Activated T-helper 2 cell treated with anti-CD3 and anti-CD28 coated beads, Interferon-gamma antibody, Interleukin-2, Interleukin-4, amounts not matched to agents 10 μg/mL and 5 μg/mL and 100 μg/mL, durations not matched to agents 14 hours and 24 hours and 36 hours (primary cell): ENCODE measurements around the gene ZNF280B. TPM values are rescaled to one million over a fixed set of nuclear protein-coding genes. Genes with fewer than 3 reads are reported as not detected.
"Not testable (repeated sequence)": the region's sequence is repeated elsewhere in the genome, so short reads cannot be mapped to it uniquely, and the experiment has no call there.

Source experiments
- DNase-seq: peaks from one replicate; pipeline ENCODE4 v3.0.0; 2021; ENCODE audit warnings: low spot score
- H3K27ac Mint-ChIP-seq: one replicate; pipeline ENCODE4 v1.8.0; 2021; ENCODE audit warnings: mixed read lengths
- H3K27me3 Mint-ChIP-seq: one replicate; pipeline ENCODE4 v1.8.0; 2021; ENCODE audit warnings: low read depth, mixed read lengths
- H3K36me3 Mint-ChIP-seq: one replicate; pipeline ENCODE4 v1.8.0; 2021; ENCODE audit warnings: low read depth, mixed read lengths
- H3K4me1 Mint-ChIP-seq: one replicate; pipeline ENCODE4 v1.8.0; 2021; ENCODE audit warnings: low read depth, mixed read lengths
- H3K4me3 Mint-ChIP-seq: one replicate; pipeline ENCODE4 v1.8.0; 2021; ENCODE audit warnings: low read depth, mild to moderate bottlenecking, moderate library complexity, mixed read lengths
- H3K9me3 Mint-ChIP-seq: one replicate; pipeline ENCODE4 v1.8.0; 2021; ENCODE audit warnings: mixed read lengths
- intact Hi-C: fragments of 100-400 bp; cut with micrococcal nuclease; formaldehyde crosslinking; loops from one replicate; pipeline ENCODE4 v1.15.1; 2023
- total RNA-seq: library from RNA; stranded (reverse); gene quantifications from 2 replicates; pipeline ENCODE4 v1.2.3, GENCODE V29; 2022

The ZNF280B gene
- total RNA-seq, 1 donor from 2014 or later: 3.7 TPM

GRCh38 chr22:22547692-22548300 is 39.3 kb upstream of the ZNF280B start:
- intact Hi-C loops: no loop called here
- Mint-ChIP-seq H3K27ac (no peak overlapping the region), H3K4me1 (peaks cover 1% of the 10 kb centered on the region), H3K4me3 (no peak overlapping the region), H3K27me3 (peaks cover 6% of the 10 kb centered on the region), H3K36me3 (no peaks in the 10 kb centered on the region), H3K9me3 (no peaks in the 10 kb centered on the region)
- DNase-seq: no peak

DNA sequence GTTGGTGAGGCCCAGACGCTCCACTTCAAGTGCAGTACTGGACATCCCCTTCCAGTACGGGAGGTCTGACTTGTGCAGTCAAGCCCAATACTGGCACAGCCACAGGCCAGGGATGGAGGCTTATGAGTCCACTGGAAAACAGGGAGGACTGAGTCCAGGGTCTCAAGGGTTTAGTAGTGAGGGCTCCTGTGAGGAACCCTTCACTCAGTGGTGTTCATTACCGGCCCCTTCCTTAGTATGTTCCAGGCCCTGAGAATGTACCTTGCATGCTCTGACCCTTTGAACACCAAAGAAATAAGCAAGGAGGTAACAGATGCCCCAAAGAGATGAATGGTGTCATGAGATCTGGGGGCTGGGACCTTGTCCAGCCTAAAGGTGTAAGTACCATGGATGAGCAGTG is 38.7 kb upstream of the ZNF280B start:
- Mint-ChIP-seq H3K36me3 (no peaks in the 10 kb centered on the region), H3K4me1 (no peaks in the 10 kb centered on the region), H3K27me3 (peaks cover 4% of the 10 kb centered on the region), H3K27ac (no peak overlapping the region), H3K4me3 (no peak overlapping the region), H3K9me3 (no peaks in the 10 kb centered on the region)
- DNase-seq: no peak
- intact Hi-C loops: no loop called here

- Mint-ChIP-seq H3K4me3 (no peak overlapping the region), H3K27me3 (peaks cover 4% of the 10 kb centered on the region), H3K27ac (no peak overlapping the region), H3K4me1 (no peaks in the 10 kb centered on the region), H3K36me3 (no peaks in the 10 kb centered on the region), H3K9me3 (no peaks in the 10 kb centered on the region)
- no peak for DNase-seq
- intact Hi-C loops: no loop called here
Observed at GRCh38 chr22:22546490-22546889, 37.9 kb upstream of the ZNF280B start.

- no peaks in the 10 kb centered on the region for H3K36me3 Mint-ChIP-seq
- H3K27me3 Mint-ChIP-seq: peaks cover 4% of the 10 kb centered on the region
- no peak overlapping the region for H3K27ac Mint-ChIP-seq
- no peak overlapping the region for H3K4me3 Mint-ChIP-seq
- intact Hi-C loops: no loop called here
- no peaks in the 10 kb centered on the region for H3K4me1 Mint-ChIP-seq
- H3K9me3 Mint-ChIP-seq: no peaks in the 10 kb centered on the region
- no peak for DNase-seq
Observed at GRCh38 chr22:22545084-22545483, 36.5 kb upstream of the ZNF280B start.

DNA sequence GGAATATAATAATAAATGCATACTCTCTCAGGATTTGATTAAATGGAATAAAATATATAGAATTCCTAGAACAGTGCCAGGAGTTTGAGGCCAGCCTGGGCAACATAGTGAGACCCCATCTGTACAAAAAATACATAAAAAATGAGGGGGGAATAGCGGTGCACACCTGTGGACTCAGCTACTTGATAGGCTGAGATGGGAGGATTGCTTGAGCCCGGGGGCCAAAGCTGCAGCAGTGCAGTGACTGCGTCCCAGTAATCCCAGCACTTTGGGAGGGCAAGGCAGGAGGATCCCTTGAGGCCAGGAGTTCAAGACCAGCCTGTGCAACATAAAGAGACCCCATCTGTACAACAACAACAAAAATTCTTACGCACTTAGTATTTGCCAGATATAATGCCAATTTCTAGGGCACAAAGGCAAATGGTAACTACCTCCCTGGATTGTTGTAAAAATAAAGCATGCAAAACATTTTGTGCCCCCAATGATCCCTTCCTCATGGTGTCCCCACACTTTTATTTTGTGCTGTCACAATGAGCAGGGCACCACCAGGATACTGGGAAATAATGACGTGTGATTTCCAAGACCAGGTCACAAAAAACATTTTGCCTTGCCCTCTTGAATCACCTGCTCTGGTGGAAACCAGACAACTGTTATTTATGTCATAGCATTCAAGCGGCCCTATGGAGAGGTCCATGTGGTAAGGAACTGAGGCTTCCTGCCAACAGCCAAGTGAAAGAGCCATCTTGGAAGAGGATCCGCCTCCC is 29.9 kb upstream of the ZNF280B start:
- Mint-ChIP-seq H3K9me3 (no peaks in the 10 kb centered on the region), H3K4me3 (no peak overlapping the region), H3K27me3 (no peaks in the 10 kb centered on the region)

GRCh38 chr22:22536916-22537315 is 28.4 kb upstream of the ZNF280B start:
- Mint-ChIP-seq H3K27ac (no peak overlapping the region), H3K4me1 (no peaks in the 10 kb centered on the region), H3K36me3 (no peaks in the 10 kb centered on the region), H3K27me3 (no peaks in the 10 kb centered on the region), H3K9me3 (no peaks in the 10 kb centered on the region), H3K4me3 (no peak overlapping the region)
- DNase-seq: no peak
- intact Hi-C loops: no loop called here

More for the DNA sequence above, 29.9 kb upstream of the ZNF280B start:
- Mint-ChIP-seq H3K4me1 (no peaks in the 10 kb centered on the region), H3K36me3 (no peaks in the 10 kb centered on the region), H3K27ac (no peak overlapping the region)
- intact Hi-C loops: no loop called here
- DNase-seq: no peak

GRCh38 chr22:22536515-22536914 is 28.0 kb upstream of the ZNF280B start:
- no peak for DNase-seq
- Mint-ChIP-seq H3K27me3 (no peaks in the 10 kb centered on the region), H3K4me1 (no peaks in the 10 kb centered on the region), H3K4me3 (no peak overlapping the region), H3K9me3 (no peaks in the 10 kb centered on the region), H3K36me3 (no peaks in the 10 kb centered on the region), H3K27ac (no peak overlapping the region)
- intact Hi-C loops: no loop called here

GRCh38 chr22:22535662-22536061 is 27.1 kb upstream of the ZNF280B start:
- Mint-ChIP-seq H3K36me3 (no peaks in the 10 kb centered on the region), H3K27me3 (no peaks in the 10 kb centered on the region), H3K4me1 (no peaks in the 10 kb centered on the region), H3K27ac (no peak overlapping the region), H3K9me3 (no peaks in the 10 kb centered on the region), H3K4me3 (no peak overlapping the region)
- intact Hi-C loops: no loop called here
- DNase-seq: no peak

DNA sequence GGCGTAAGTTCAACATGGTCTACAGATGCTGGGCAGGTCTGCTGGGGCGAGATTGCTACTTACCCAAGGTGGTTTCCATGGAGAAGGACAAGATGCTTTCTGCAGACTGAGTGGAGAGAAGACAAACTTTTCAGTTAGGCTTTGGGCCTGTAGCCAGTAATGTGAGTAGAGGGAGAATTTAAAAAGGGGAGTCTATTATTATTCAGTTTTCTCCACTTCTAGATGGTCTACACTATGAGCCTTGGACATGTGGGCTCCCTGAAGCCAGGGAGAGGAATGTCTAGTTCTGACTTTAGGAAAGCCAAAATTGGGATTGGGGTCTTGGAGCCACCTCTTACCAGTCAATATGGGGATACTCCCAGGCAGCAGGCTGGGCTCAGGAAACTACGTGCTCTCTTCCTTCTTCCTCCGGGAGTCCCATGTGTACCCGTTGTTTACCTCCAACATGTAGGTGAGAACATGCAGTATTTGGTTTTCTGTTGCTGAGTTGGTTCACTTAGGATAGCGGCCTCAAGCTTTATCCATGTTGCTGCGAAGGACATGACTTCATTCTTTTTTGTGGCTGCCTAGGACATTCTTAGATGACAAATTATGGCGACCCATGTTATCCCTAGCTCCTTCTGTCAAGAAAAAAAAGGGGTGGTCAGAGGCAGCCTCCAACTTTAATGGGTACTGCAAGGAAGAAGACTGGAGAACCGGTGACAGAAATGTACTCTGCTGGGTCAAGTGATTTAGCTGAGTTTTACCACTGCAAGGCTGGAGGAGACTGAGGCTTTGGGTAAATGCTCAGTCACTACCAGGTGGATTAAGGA is 26.3 kb upstream of the ZNF280B start:
- intact Hi-C loops: no loop called here
- H3K4me1 Mint-ChIP-seq: no peaks in the 10 kb centered on the region
- H3K4me3 Mint-ChIP-seq: no peak overlapping the region
- DNase-seq: no peak
- no peak overlapping the region for H3K27ac Mint-ChIP-seq
- no peaks in the 10 kb centered on the region for H3K36me3 Mint-ChIP-seq
- H3K9me3 Mint-ChIP-seq: no peaks in the 10 kb centered on the region
- no peaks in the 10 kb centered on the region for H3K27me3 Mint-ChIP-seq

DNA sequence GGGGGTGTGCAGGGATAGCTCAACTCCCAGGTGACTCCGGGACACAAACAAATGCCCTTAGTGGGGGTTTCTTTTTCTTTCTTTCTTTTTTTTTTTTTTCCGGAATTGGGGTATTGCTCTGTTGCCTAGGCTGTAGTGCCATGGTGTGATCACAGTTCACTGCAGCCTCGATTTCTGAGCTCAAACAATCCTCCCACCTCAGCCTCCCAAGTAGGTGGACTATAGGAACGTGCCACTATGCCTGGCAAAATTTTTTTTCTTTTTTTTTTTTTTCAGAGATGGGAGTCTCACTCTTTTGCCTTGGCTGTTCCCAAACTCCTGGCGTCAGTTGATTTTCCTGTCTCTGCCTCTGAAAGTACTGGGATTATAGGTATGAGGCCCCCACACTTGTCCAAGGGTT is 25.3 kb upstream of the ZNF280B start:
- Mint-ChIP-seq H3K4me3 (no peak overlapping the region), H3K4me1 (no peaks in the 10 kb centered on the region), H3K27ac (no peak overlapping the region), H3K9me3 (no peaks in the 10 kb centered on the region), H3K27me3 (no peaks in the 10 kb centered on the region), H3K36me3 (no peaks in the 10 kb centered on the region)
- intact Hi-C loops: no loop called here
- no peak for DNase-seq

DNA sequence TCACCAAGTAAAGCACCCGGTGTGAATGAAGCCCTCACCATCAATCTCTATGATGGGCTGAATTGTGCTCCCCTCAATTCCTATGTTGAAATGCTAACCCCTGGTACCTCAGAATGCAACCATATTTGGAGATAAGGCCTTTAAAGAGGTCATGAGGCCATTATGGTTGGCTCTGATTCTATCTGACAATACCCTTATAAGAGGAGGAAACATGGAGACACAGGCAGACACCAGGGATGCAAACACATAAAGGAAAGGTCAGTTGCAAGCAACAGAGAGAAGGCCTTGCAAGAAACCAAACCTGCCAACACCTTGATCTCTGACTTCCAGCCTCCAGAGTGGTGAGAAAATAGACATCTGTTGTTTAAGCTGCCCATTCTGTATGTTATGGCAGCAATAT is 24.9 kb upstream of the ZNF280B start:
- no peak for DNase-seq
- Mint-ChIP-seq H3K4me1 (no peaks in the 10 kb centered on the region), H3K36me3 (no peaks in the 10 kb centered on the region), H3K9me3 (no peaks in the 10 kb centered on the region), H3K4me3 (no peak overlapping the region), H3K27ac (no peak overlapping the region), H3K27me3 (no peaks in the 10 kb centered on the region)
- intact Hi-C loops: no loop called here

DNA sequence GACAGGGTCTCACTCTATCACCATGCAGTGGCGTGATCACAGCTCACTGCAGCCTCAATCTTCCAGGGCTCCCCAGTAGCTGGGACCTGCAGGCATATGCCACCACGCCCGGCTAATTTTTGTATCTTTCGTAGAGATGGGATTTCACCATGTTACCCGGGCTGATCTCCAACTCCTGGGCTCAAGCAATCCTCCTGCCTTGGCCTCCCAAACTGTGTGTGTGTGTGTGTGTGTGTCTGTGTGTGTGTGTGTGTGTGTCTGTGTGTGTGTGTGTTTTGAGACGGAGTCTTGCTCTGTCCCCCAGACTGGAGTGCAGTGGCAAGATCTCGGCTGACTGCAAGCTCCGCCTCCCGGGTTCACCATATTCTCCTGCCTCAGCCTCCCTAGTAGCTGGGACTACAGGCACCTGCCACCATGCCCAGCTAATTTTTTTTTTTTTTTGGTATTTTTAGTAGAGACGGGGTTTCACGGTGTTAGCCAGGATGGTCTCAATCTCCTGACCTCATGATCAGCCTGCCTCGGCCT is 24.1 kb upstream of the ZNF280B start:
- intact Hi-C loops, H3K4me3 Mint-ChIP-seq, H3K27me3 Mint-ChIP-seq, DNase-seq, H3K27ac Mint-ChIP-seq, H3K36me3 Mint-ChIP-seq, H3K4me1 Mint-ChIP-seq, H3K9me3 Mint-ChIP-seq: not testable (repeated sequence)
